HCT116 (cell line): Measurements from ENCODE around the gene CTAGE1.

Experiments used
- ELF1 ChIP-seq: IDR thresholded peaks from 2 replicates; pipeline ENCODE4 v1.6.1; 2012; ENCODE audit warnings: low read depth, borderline replicate concordance
- POLR2A ChIP-seq: IDR thresholded peaks from 2 replicates; pipeline ENCODE4 v1.7.0; 2011; ENCODE audit warnings: borderline replicate concordance; ENCODE audit not compliant: insufficient read depth, insufficient read length; ENCODE audit errors: extremely low read depth
- RAD21 ChIP-seq: IDR thresholded peaks from 2 replicates; pipeline ENCODE4 v1.6.1; 2012; ENCODE audit warnings: low read depth, mild to moderate bottlenecking
- SRF ChIP-seq: IDR thresholded peaks from 2 replicates; pipeline ENCODE4 v1.6.1; 2012; ENCODE audit warnings: low read depth
- TCF7L2 ChIP-seq: IDR thresholded peaks from 2 replicates; pipeline ENCODE4 v1.7.0; 2011; ENCODE audit warnings: borderline replicate concordance, inconsistent platforms; ENCODE audit not compliant: insufficient read depth, insufficient read length; ENCODE audit errors: extremely low read depth
- YY1 ChIP-seq: IDR thresholded peaks from 2 replicates; pipeline ENCODE4 v1.6.1; 2011; ENCODE audit warnings: low read length, low read depth, moderate library complexity, mild to moderate bottlenecking; ENCODE audit not compliant: insufficient replicate concordance; ENCODE audit errors: extremely low read depth
- ZNF274 ChIP-seq: fragments of 200-500 bp; sonication (Bioruptor generic); IDR thresholded peaks from 2 replicates; pipeline ENCODE4 v1.6.1; 2014; ENCODE audit warnings: mild to moderate bottlenecking, low read depth, low read length, inconsistent platforms
- TF ChIP-seq, protein P1 (sequence below), 3 experiments: fragments of 200-600 bp in 1 of 3; sonication (generic) in 1 of 3; IDR thresholded peaks in 2 of 3; conservative IDR thresholded peaks in 1 of 3; 2 replicates each; pipeline ENCODE4 v1.5.1; 2012 to 2017; ENCODE audit warnings: low read depth in 2 of 3, low read length in 2 of 3, antibody characterized with exemption in 1 of 3, borderline replicate concordance in 1 of 3, control low read depth in 1 of 3, mild to moderate bottlenecking in 1 of 3, mixed read lengths in 1 of 3, mixed run types in 1 of 3, moderate library complexity in 1 of 3; ENCODE audit not compliant: insufficient read depth in 1 of 3

DNA sequence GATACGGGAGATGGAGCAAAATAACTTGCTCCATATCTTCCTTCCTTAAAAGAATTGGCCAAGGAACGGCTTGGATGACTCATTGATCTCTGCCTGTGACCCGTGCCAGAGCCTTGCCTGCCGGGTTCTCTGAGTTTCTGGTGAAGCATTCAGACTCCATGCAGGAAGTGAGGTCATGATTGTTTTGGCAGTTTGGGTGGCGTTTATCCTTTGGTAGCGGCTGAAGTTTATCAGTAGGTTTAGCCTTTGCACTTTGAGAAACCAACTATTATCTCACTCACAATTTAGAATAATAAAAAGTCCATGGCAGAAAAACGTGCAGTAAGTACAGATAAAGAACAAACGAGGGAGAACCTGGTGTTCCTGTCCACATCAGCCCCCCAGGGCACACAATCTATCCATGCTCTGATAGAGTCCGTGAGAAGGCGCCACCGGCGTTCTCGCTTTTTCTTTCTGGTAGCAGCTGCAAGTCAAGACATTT, 15.0 kb upstream of the CTAGE1 start:
- TF ChIP-seq, protein P1, sequence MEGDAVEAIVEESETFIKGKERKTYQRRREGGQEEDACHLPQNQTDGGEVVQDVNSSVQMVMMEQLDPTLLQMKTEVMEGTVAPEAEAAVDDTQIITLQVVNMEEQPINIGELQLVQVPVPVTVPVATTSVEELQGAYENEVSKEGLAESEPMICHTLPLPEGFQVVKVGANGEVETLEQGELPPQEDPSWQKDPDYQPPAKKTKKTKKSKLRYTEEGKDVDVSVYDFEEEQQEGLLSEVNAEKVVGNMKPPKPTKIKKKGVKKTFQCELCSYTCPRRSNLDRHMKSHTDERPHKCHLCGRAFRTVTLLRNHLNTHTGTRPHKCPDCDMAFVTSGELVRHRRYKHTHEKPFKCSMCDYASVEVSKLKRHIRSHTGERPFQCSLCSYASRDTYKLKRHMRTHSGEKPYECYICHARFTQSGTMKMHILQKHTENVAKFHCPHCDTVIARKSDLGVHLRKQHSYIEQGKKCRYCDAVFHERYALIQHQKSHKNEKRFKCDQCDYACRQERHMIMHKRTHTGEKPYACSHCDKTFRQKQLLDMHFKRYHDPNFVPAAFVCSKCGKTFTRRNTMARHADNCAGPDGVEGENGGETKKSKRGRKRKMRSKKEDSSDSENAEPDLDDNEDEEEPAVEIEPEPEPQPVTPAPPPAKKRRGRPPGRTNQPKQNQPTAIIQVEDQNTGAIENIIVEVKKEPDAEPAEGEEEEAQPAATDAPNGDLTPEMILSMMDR (IDR thresholded peaks at IDR 0.05 in 2 of 3, conservative IDR thresholded peaks at IDR 0.05 in 1 of 3; ENCODE audit: borderline replicate concordance in 1 of 3, insufficient read depth in 1 of 3, low read depth in 2 of 3, low read length in 2 of 3) = no peak
- no peak for TF ChIP-seq ZNF274
- no peak for TF ChIP-seq POLR2A
- TF ChIP-seq SRF = no peak
- TF ChIP-seq TCF7L2 = peak; percentile 20
- no peak for TF ChIP-seq ELF1
- no peak for TF ChIP-seq RAD21
- no peak for TF ChIP-seq YY1
